ENCODE measurements around the gene DDRGK1.
"Not testable (repeated sequence)": the region's sequence is repeated elsewhere in the genome, so short reads cannot be mapped to it uniquely, and the experiment has no call there.

Gene DDRGK1

GRCh38 chr20:3215359-3215917, 11.0 kb upstream of the DDRGK1 start:
- peak; percentile 39 to 63 for DNase-seq

GRCh38 chr20:3213226-3213625, 8.7 kb upstream of the DDRGK1 start:
- DNase-seq, result no peak

GRCh38 chr20:3210346-3210745, 5.9 kb upstream of the DDRGK1 start:
- DNase-seq, result no peak

GRCh38 chr20:3209946-3210317, 5.5 kb upstream of the DDRGK1 start:
- DNase-seq, result peak; percentile 23 to 47

- DNase-seq, result peak; percentile 58 to 70
These were observed 4.9 kb upstream of the DDRGK1 start, which contains the start of gene ITPA for GRCh38 chr20:3209257-3209945. ITPA (plus strand) TSS chr20:3209498; CDS start chr20:3209552, 54 bp downstream.

GRCh38 chr20:3208786-3209256, 4.3 kb upstream of the DDRGK1 start:
- peak; percentile 17 to 23 for DNase-seq

- DNase-seq, result peak; percentile 13 to 22
These were observed 963 bp downstream of the DDRGK1 start for GRCh38 chr20:3203315-3204123.

- no peak for DNase-seq
These were observed 1.5 kb downstream of the DDRGK1 start for GRCh38 chr20:3202965-3203314.

GRCh38 chr20:3199976-3200755, 4.3 kb downstream of the DDRGK1 start:
- DNase-seq, result no peak

- no peak for DNase-seq
These were observed 5.3 kb downstream of the DDRGK1 start for GRCh38 chr20:3199206-3199605.

GRCh38 chr20:3195590-3196237, 8.8 kb downstream of the DDRGK1 start:
- DNase-seq, result peak in 1 of 2 donors; percentile 58

- no peak for DNase-seq
These were observed 9.7 kb downstream of the DDRGK1 start for GRCh38 chr20:3194617-3195280.

- DNase-seq, result no peak
These were observed 10.5 kb downstream of the DDRGK1 start for GRCh38 chr20:3193806-3194616.

GRCh38 chr20:3192226-3193015, 12.1 kb downstream of the DDRGK1 start:
- DNase-seq, result no peak

GRCh38 chr20:3190681-3191111, 13.8 kb downstream of the DDRGK1 start:
- no peak for DNase-seq

GRCh38 chr20:3189561-3190131, 14.8 kb downstream of the DDRGK1 start:
- DNase-seq, result no peak

GRCh38 chr20:3188823-3189413, 15.6 kb downstream of the DDRGK1 start:
- no peak for DNase-seq

- DNase-seq, result not testable (repeated sequence)
These were observed 16.6 kb downstream of the DDRGK1 start for GRCh38 chr20:3187861-3188260.
